ENCODE data around the gene OPCML. TPM values are rescaled to one million over a fixed set of nuclear protein-coding genes. Genes with fewer than 3 reads are reported as not detected.

OPCML gene
- total and polyA plus RNA-seq, 7 donors, result 0.01 to 0.80 (median 0.07) TPM; not detected in 4

GRCh38 chr11:133479209-133479608 lies 53.1 kb downstream of the OPCML start:
- intact Hi-C loops (cut with DNase I), result no loop called here
- Histone ChIP-seq H3K9me3 (no peaks in the 10 kb centered on the region), H3K4me1 (no peaks in the 10 kb centered on the region), H3K27me3 (ENCODE audit: insufficient read depth in 3 of 3, low read length in 2 of 3) (no peaks in the 10 kb centered on the region), H3K36me3 (ENCODE audit: insufficient read depth in 1 of 2, low read depth in 1 of 2) (no peaks in the 10 kb centered on the region), H3K4me3 (no peak overlapping the region), H3K27ac (no peak overlapping the region)
- 73 to 88% (median 79%) methylated on average over 2 of the region's 2 CpGs for WGBS, 3 donors
- ATAC-seq, result no peak
- DNase-seq, result no peak
- TF ChIP-seq, protein P1, sequence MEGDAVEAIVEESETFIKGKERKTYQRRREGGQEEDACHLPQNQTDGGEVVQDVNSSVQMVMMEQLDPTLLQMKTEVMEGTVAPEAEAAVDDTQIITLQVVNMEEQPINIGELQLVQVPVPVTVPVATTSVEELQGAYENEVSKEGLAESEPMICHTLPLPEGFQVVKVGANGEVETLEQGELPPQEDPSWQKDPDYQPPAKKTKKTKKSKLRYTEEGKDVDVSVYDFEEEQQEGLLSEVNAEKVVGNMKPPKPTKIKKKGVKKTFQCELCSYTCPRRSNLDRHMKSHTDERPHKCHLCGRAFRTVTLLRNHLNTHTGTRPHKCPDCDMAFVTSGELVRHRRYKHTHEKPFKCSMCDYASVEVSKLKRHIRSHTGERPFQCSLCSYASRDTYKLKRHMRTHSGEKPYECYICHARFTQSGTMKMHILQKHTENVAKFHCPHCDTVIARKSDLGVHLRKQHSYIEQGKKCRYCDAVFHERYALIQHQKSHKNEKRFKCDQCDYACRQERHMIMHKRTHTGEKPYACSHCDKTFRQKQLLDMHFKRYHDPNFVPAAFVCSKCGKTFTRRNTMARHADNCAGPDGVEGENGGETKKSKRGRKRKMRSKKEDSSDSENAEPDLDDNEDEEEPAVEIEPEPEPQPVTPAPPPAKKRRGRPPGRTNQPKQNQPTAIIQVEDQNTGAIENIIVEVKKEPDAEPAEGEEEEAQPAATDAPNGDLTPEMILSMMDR (IDR thresholded peaks at IDR 0.05), result no peak

DNA sequence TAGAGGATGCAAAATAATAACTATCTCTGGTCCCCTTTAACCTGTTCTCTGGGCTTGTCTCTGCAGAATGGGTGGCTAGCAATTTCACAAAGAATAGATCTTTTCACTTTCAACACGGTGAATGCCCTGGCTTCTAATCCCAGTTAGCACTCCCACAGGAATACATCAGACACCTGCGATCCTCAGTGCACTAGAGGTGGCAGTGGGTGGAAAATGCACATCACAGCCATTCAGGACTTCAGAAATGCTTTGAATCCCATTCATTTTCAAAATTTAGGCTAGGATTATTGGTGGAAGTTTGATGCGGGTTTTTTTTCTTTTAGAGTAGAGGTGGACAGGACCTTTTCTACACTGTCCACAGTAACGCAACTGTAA lies 55.1 kb downstream of the OPCML start:
- ATAC-seq (no peak), DNase-seq (no peak)
- TF ChIP-seq, protein P1 (IDR thresholded peaks at IDR 0.05), result no peak
- no peaks in the 10 kb centered on the region for H3K27me3 ChIP-seq (ENCODE audit: insufficient read depth in 3 of 3, low read length in 2 of 3)
- H3K4me3 ChIP-seq, result no peak overlapping the region
- no peaks in the 10 kb centered on the region for H3K9me3 ChIP-seq
- no peaks in the 10 kb centered on the region for H3K36me3 ChIP-seq (ENCODE audit: insufficient read depth in 1 of 2, low read depth in 1 of 2)
- H3K4me1 ChIP-seq, result no peaks in the 10 kb centered on the region
- intact Hi-C loops (cut with DNase I), result no loop called here
- no peak overlapping the region for H3K27ac ChIP-seq
- 65 to 69% (median 66%) methylated on average over 4 of the region's 4 CpGs for WGBS, 3 donors

GRCh38 chr11:133476570-133477250 lies 55.6 kb downstream of the OPCML start:
- H3K27ac ChIP-seq, result no peak overlapping the region
- DNase-seq (no peak), ATAC-seq (no peak)
- no peaks in the 10 kb centered on the region for H3K4me1 ChIP-seq
- TF ChIP-seq, protein P1 (IDR thresholded peaks at IDR 0.05), result no peak
- WGBS, 3 donors, result 52 to 61% (median 55%) methylated on average over 11 of the region's 11 CpGs
- no peaks in the 10 kb centered on the region for H3K9me3 ChIP-seq
- peaks cover 0 to 1% (median 0%) of the 10 kb centered on the region in 3 donors for H3K27me3 ChIP-seq (ENCODE audit: insufficient read depth in 3 of 3, low read length in 2 of 3)
- intact Hi-C loops (cut with DNase I), result no loop called here
- no peaks in the 10 kb centered on the region for H3K36me3 ChIP-seq (ENCODE audit: insufficient read depth in 1 of 2, low read depth in 1 of 2)
- H3K4me3 ChIP-seq, result no peak overlapping the region

GRCh38 chr11:133474461-133474860 lies 57.8 kb downstream of the OPCML start:
- peaks cover 0 to 1% (median 0%) of the 10 kb centered on the region in 3 donors for H3K27me3 ChIP-seq (ENCODE audit: insufficient read depth in 3 of 3, low read length in 2 of 3)
- ATAC-seq, result no peak
- TF ChIP-seq, protein P1 (IDR thresholded peaks at IDR 0.05), result no peak
- H3K4me3 ChIP-seq, result no peak overlapping the region
- DNase-seq, result no peak
- H3K4me1 ChIP-seq, result no peaks in the 10 kb centered on the region
- no peaks in the 10 kb centered on the region for H3K9me3 ChIP-seq
- intact Hi-C loops (cut with DNase I), result no loop called here
- WGBS, 3 donors, result 70 to 80% (median 70%) methylated on average over 6 of the region's 6 CpGs
- no peak overlapping the region for H3K27ac ChIP-seq
- no peaks in the 10 kb centered on the region for H3K36me3 ChIP-seq (ENCODE audit: insufficient read depth in 1 of 2, low read depth in 1 of 2)

- no peaks in the 10 kb centered on the region for H3K4me1 ChIP-seq
- H3K9me3 ChIP-seq, result no peaks in the 10 kb centered on the region
- peaks cover 0 to 1% (median 0%) of the 10 kb centered on the region in 3 donors for H3K27me3 ChIP-seq (ENCODE audit: insufficient read depth in 3 of 3, low read length in 2 of 3)
- no peak for DNase-seq
- ATAC-seq, result no peak
- intact Hi-C loops (cut with DNase I), result no loop called here
- no peaks in the 10 kb centered on the region for H3K36me3 ChIP-seq (ENCODE audit: insufficient read depth in 1 of 2, low read depth in 1 of 2)
- TF ChIP-seq, protein P1 (IDR thresholded peaks at IDR 0.05), result no peak
- H3K27ac ChIP-seq, result no peak overlapping the region
- WGBS, 3 donors, result 52 to 79% (median 59%) methylated on average over 1 of the region's 1 CpG
- H3K4me3 ChIP-seq, result no peak overlapping the region
These were observed 64.6 kb downstream of the OPCML start for GRCh38 chr11:133467686-133468085.

Data from psoas muscle (tissue), 8 donors.